ENCODE results near the gene RAB3A.
A peak's percentile ranks its signal among the peaks of the same experiment; 100 is the strongest.

The RAB3A gene

DNA sequence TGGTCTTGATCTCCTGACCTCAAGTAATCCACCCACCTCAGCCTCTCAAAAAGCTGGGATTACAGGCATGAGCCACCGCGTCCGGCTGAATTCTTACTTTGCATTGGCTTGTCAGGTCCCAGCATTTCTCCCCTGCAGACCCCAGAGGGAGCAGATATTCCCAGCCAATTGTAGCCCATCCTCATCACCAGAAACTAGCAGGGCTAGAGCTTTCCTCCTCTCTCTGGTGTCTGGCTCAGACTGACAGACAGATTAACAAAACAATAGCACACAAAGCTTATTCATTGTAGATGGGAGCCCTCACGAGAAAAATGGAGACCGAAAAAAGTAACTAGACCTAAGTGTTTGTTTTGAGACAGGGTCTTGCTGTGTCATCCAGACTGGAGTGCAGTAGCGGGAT is 18.3 kb downstream of the RAB3A start:
- H3K36me3 ChIP-seq (ENCODE audit: control insufficient read depth, insufficient read depth, low read length) = no peaks in the 10 kb centered on the region
- no peak for DNase-seq (ENCODE audit: extremely low read depth, insufficient read length)
- H3K27me3 ChIP-seq (replicated peaks; ENCODE audit: control insufficient read depth, insufficient read depth, low read length) = no peaks in the 10 kb centered on the region
- H3K4me3 ChIP-seq (replicated peaks; ENCODE audit: low read depth, low read length) = no peak overlapping the region
- TF ChIP-seq, protein P1, sequence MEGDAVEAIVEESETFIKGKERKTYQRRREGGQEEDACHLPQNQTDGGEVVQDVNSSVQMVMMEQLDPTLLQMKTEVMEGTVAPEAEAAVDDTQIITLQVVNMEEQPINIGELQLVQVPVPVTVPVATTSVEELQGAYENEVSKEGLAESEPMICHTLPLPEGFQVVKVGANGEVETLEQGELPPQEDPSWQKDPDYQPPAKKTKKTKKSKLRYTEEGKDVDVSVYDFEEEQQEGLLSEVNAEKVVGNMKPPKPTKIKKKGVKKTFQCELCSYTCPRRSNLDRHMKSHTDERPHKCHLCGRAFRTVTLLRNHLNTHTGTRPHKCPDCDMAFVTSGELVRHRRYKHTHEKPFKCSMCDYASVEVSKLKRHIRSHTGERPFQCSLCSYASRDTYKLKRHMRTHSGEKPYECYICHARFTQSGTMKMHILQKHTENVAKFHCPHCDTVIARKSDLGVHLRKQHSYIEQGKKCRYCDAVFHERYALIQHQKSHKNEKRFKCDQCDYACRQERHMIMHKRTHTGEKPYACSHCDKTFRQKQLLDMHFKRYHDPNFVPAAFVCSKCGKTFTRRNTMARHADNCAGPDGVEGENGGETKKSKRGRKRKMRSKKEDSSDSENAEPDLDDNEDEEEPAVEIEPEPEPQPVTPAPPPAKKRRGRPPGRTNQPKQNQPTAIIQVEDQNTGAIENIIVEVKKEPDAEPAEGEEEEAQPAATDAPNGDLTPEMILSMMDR (IDR thresholded peaks at IDR 0.05; ENCODE audit: insufficient read depth, low read length, poor library complexity, severe bottlenecking) = no peak

DNA sequence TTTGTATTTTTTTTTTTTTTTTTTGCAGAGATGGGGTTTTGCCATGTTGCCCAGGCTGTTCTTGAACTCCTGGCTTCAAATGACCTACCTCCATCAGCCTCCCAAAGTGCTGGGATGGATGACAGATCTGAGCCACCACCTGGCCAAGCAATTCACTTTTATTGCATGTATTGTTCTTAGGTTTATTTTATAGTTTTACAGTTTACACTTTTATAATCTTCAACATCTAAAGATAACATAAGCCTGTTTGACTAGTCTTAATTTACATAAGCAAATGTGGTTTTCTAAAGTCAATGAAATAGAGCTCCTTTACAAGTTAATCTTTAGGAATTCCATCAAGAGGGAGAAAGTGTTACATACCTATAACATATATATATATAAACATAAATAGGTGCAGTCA is 20.3 kb downstream of the RAB3A start:
- DNase-seq (ENCODE audit: extremely low read depth, insufficient read length) = no peak
- H3K36me3 ChIP-seq (ENCODE audit: control insufficient read depth, insufficient read depth, low read length) = no peaks in the 10 kb centered on the region
- TF ChIP-seq, protein P1 (IDR thresholded peaks at IDR 0.05; ENCODE audit: insufficient read depth, low read length, poor library complexity, severe bottlenecking) = no peak
- H3K27me3 ChIP-seq (replicated peaks; ENCODE audit: control insufficient read depth, insufficient read depth, low read length) = no peaks in the 10 kb centered on the region
- H3K4me3 ChIP-seq (replicated peaks; ENCODE audit: low read depth, low read length) = no peak overlapping the region

DNA sequence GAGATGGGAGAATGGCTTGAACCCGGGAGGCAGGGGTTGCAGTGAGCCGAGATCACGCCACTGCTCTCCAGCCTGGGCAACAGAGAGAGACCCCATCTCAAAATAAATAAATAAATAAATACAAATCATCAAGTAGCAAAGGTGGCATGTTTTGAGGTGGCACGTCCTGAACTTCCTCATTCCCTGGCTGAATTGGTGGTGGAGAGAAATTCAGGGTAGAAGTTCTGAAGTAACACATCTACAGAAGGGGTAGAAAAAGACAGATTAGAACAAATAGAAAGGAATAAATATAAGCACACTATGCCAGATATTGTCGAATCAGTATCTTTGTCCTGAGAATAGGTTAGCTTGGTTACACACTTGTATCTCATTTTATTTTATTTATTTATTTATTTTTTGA is 23.9 kb downstream of the RAB3A start:
- TF ChIP-seq, protein P1 (IDR thresholded peaks at IDR 0.05; ENCODE audit: insufficient read depth, low read length, poor library complexity, severe bottlenecking) = no peak
- Histone ChIP-seq H3K27me3 (replicated peaks; ENCODE audit: control insufficient read depth, insufficient read depth, low read length) (no peaks in the 10 kb centered on the region), H3K36me3 (ENCODE audit: control insufficient read depth, insufficient read depth, low read length) (peaks cover 17% of the 10 kb centered on the region), H3K4me3 (replicated peaks; ENCODE audit: low read depth, low read length) (no peak overlapping the region)
- no peak for DNase-seq (ENCODE audit: extremely low read depth, insufficient read length)

DNA sequence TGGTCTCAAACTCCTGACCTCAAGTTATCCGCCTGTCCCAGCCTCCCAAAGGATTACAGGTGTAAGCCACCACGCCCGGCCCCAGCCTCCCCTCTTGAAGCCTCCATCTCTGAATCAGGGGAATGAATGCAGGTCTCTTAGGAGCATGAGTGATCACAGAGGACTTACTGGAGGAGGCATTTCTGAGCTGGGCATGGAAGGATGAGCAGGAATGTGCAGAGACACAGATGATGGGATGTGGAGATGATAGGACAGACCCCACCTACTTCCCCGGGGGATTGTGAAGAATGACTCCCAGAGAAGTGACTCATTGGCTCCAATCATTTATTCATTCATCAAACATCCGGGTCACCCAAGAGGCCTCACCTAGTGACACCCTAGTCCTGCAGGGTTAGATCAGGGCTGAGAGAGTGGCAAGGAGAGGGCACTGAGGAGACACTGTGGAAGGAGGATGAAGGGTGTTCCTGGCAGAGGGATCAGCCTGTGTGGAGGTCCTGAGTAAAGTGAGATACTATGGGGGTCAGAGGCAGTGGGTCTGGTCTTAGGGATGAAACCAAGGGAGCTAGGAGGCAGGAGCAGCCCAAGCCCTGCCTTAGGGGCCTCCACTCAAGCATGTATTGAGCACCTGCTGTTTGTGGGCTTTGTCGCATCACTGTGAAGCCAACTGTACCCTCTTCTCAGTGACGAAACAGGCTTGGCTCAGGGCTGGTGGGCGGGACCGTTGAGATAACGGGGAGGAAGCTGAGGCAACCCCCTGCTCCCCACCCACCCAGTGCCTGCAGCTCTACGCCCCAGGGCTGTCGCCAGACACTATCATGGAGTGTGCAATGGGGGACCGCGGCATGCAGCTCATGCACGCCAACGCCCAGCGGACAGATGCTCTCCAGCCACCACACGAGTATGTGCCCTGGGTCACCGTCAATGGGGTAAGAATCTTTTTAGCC is 27.2 kb downstream of the RAB3A start:
- no peak for DNase-seq (ENCODE audit: extremely low read depth, insufficient read length)
- peaks cover 17% of the 10 kb centered on the region for H3K36me3 ChIP-seq (ENCODE audit: control insufficient read depth, insufficient read depth, low read length)

DNA sequence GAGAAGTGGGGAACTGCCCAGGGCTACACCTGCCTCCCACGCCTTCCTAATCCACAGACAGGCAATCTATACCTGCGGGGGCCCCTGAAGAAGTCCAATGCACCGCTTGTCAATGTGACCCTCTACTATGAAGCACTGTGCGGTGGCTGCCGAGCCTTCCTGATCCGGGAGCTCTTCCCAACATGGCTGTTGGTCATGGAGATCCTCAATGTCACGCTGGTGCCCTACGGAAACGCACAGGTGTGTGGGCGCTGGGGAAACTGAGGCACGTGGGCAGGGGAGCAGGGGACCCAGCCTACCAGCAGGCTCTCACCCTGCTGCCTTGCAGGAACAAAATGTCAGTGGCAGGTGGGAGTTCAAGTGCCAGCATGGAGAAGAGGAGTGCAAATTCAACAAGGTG is 28.9 kb downstream of the RAB3A start:
- Histone ChIP-seq H3K36me3 (ENCODE audit: control insufficient read depth, insufficient read depth, low read length) (peaks cover 17% of the 10 kb centered on the region), H3K4me3 (replicated peaks; ENCODE audit: low read depth, low read length) (peak overlapping the region; percentile 81), H3K27me3 (replicated peaks; ENCODE audit: control insufficient read depth, insufficient read depth, low read length) (no peaks in the 10 kb centered on the region)
- DNase-seq (ENCODE audit: extremely low read depth, insufficient read length) = no peak
- TF ChIP-seq, protein P1 (IDR thresholded peaks at IDR 0.05; ENCODE audit: insufficient read depth, low read length, poor library complexity, severe bottlenecking) = no peak

More for the DNA sequence above, 27.2 kb downstream of the RAB3A start:
- TF ChIP-seq, protein P1 (IDR thresholded peaks at IDR 0.05; ENCODE audit: insufficient read depth, low read length, poor library complexity, severe bottlenecking) = no peak
- Histone ChIP-seq H3K4me3 (replicated peaks; ENCODE audit: low read depth, low read length) (peak overlapping the region; percentile 32), H3K27me3 (replicated peaks; ENCODE audit: control insufficient read depth, insufficient read depth, low read length) (no peaks in the 10 kb centered on the region)
